GM12878 (cell line): ENCODE results near the gene CBS. TPM values are rescaled to one million over a fixed set of nuclear protein-coding genes. Genes with fewer than 3 reads are reported as not detected.

ENCODE experiments used
- ATAC-seq: fragments of 200-7000 bp; cut with Tn5 transposase; 3 replicates; pipeline ENCODE4 v1.9.1; 2020; ENCODE audit warnings: mild to moderate bottlenecking, moderate library complexity
- BruUV-seq: library from RNA; stranded (reverse); fragments of 400-500 nt; replicated peaks from 2 replicates; lab custom pipeline; 2021; lab: Mats Ljungman, UMichigan
- CTCF ChIA-PET: fragments of 300-600 bp; sonication (Branson Sonifier 250); formaldehyde crosslinking; extraction: SDS; loops from one replicate; lab custom pipeline; 2021; ENCODE audit warnings: inconsistent platforms; lab: Yijun Ruan, JAX
- POLR2A ChIA-PET: fragments of 350-600 bp; formaldehyde crosslinking; extraction: SDS; loops from one replicate; lab custom pipeline; 2021; ENCODE audit warnings: inconsistent platforms; lab: Charles Lee
- RAD21 ChIA-PET: fragments of 300-600 bp; sonication (Branson Sonifier 250); formaldehyde crosslinking; loops from one replicate; lab custom pipeline; 2023; ENCODE audit warnings: antibody characterized with exemption; ENCODE audit not compliant: unreplicated experiment; lab: Charles Lee
- SMC1A ChIA-PET: fragments of 300-600 bp; sonication (Branson Sonifier 250); formaldehyde crosslinking; loops from one replicate; lab custom pipeline; 2023; ENCODE audit not compliant: unreplicated experiment, uncharacterized antibody; lab: Charles Lee
- DNase-seq: peaks from one replicate; pipeline ENCODE4 v3.0.0-alpha.2; 2011; ENCODE audit warnings: low read depth, low spot score
- FAIRE-seq: peaks from 3 replicates; lab custom pipeline; 2011; peaks lifted over from hg19 to GRCh38; lab: Jason Lieb, UNC
- H2AFZ ChIP-seq: 2 replicates; pipeline ENCODE4 v1.6.0; 2011; ENCODE audit warnings: low read depth, low read length, control low read depth; ENCODE audit not compliant: control insufficient read depth
- H3K27ac ChIP-seq: 2 replicates; pipeline ENCODE4 v1.5.1; 2011; ENCODE audit warnings: control low read depth; ENCODE audit not compliant: control insufficient read depth, insufficient read depth
- H3K27me3 ChIP-seq, 2 experiments: replicated peaks in 1 of 2; 2 replicates each; pipeline versions ENCODE4 v1.6.0 to v1.6.1; 2011; ENCODE audit warnings: low read length in 1 of 2; ENCODE audit not compliant: control insufficient read depth in 2 of 2, insufficient read depth in 2 of 2
- H3K36me3 ChIP-seq, 2 experiments: 2 replicates each; pipeline ENCODE4 v1.5.1; 2011; ENCODE audit warnings: low read length in 1 of 2; ENCODE audit not compliant: control insufficient read depth in 2 of 2, insufficient read depth in 2 of 2
- H3K4me1 ChIP-seq: 2 replicates; pipeline ENCODE4 v1.6.1; 2011; ENCODE audit warnings: mild to moderate bottlenecking, low read length, moderate library complexity, mixed read lengths; ENCODE audit not compliant: control insufficient read depth, insufficient read depth
- H3K4me2 ChIP-seq: 2 replicates; pipeline ENCODE4 v1.6.0; 2011; ENCODE audit warnings: control low read depth; ENCODE audit not compliant: control insufficient read depth, insufficient read depth
- H3K4me3 ChIP-seq: fragments of 200-600 bp; sonication (generic); 2 replicates; pipeline ENCODE4 v1.5.1; 2016
- H3K79me2 ChIP-seq: 2 replicates; pipeline ENCODE4 v1.6.0; 2011; ENCODE audit warnings: low read length; ENCODE audit not compliant: control insufficient read depth, insufficient read depth
- H3K9ac ChIP-seq: 2 replicates; pipeline ENCODE4 v1.8.0; 2011; ENCODE audit warnings: low read length, control low read depth, mixed read lengths; ENCODE audit not compliant: control insufficient read depth, insufficient read depth
- H3K9me3 ChIP-seq: replicated peaks from 3 replicates; pipeline ENCODE4 v1.5.1; 2011; ENCODE audit warnings: mild to moderate bottlenecking, low read length; ENCODE audit not compliant: control insufficient read depth, insufficient read depth
- H4K20me1 ChIP-seq: 2 replicates; pipeline ENCODE4 v1.6.0; 2011; ENCODE audit not compliant: control insufficient read depth, insufficient read depth
- ASH2L ChIP-seq: fragments of 300-600, 200-600 bp; sonication (generic); IDR thresholded peaks from 2 replicates; pipeline ENCODE4 v1.6.1; 2017; ENCODE audit warnings: low read depth, mild to moderate bottlenecking, borderline replicate concordance
- POLR2A ChIP-seq: IDR thresholded peaks from 2 replicates; pipeline ENCODE4 v1.6.1; 2011; ENCODE audit warnings: low read depth, mild to moderate bottlenecking, low read length
- WGBS: methylation state at CpG from one replicate; pipeline ENCODE4 v1.1.6; 2016; ENCODE audit warnings: low lambda C conversion rate; ENCODE audit not compliant: insufficient replicate concordance, insufficient coverage; ENCODE audit errors: missing lambda C conversion rate; 5-methylcytosine and 5-hydroxymethylcytosine counted together
- in situ Hi-C: fragments of 300-500 bp; cut with MboI; formaldehyde crosslinking; loops from 9 replicates; pipeline ENCODE4 v1.14.3; 2018; ENCODE audit warnings: mixed read lengths
- intact Hi-C: fragments of 100-400 bp; cut with micrococcal nuclease; formaldehyde crosslinking; loops from one replicate; pipeline ENCODE4 v1.14.2; 2022; ENCODE audit not compliant: unreplicated experiment
- polyA plus RNA-seq, 11 experiments: library from polyadenylated mRNA; depleted of rRNA in 4 of 11; unstranded in 6 of 11; stranded (reverse) in 5 of 11; fragments of >200 nt; fragmentation: Nextera tagmentation in 4 of 11; fragmentation: Illumina TruSeq in 1 of 11; extraction: Ambion mirVana in 4 of 11; extraction: Trizol in 1 of 11; gene quantifications; 1 replicate in 1 of 11; 2 replicates in 10 of 11; pipeline versions ENCODE4 v1.2.1 to v1.2.3, GENCODE V29; 2011 to 2016; ENCODE audit warnings: inconsistent platforms in 2 of 11, missing spikeins in 2 of 11, low read depth in 1 of 11
- total RNA-seq, 4 experiments: library from RNA; depleted of rRNA in 3 of 4; stranded (reverse); fragments of >200 nt in 3 of 4; fragmentation: Illumina TruSeq in 1 of 4; extraction: Trizol in 1 of 4; gene quantifications; 2 replicates each; pipeline versions ENCODE4 v1.2.1 to v1.2.3, GENCODE V29; 2013 to 2021
- TF ChIP-seq, protein P1 (sequence below): IDR thresholded peaks from 2 replicates; pipeline ENCODE4 v1.6.1; 2012; ENCODE audit warnings: improper control_type of control experiment, low read depth, low read length; ENCODE audit not compliant: insufficient replicate concordance

The CBS gene
- total and polyA plus RNA-seq, 10 of the 15 experiments (the other 5 are each of a cell fraction or from before 2014, with no cell fraction given) = 0.10 to 4.4 (median 2.0) TPM

DNA sequence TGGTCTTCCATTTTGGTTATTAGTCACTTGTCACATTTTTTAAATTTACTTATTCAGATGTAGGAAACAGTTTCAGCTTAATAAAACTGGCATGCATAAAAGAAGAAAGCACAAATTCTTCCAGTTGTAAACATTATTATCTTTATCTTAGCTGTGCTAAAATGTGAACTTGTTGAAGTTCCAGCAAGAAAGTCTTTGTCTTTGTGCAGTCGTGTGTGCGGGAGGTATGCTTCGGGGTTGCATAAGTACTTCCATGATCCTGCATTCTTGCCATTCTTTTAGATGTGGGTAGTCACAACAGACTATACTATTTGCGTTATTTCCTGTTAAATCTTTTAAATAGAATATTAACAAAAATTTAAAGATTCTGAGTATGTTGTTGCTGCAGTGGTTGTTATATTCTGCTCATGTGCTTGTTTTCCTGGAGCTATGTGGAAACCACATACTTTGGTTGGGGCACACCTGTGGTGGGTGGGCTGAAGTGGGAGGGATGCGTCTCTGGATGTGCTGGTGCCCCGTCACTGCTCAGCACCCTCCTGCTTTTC lies 49.9 kb downstream of the CBS start:
- FAIRE-seq = no peak
- no peak overlapping the region for H3K27ac ChIP-seq
- H3K4me3 ChIP-seq = no peak overlapping the region
- intact Hi-C loops (no loop called here), in situ Hi-C loops (no loop called here)
- H4K20me1 ChIP-seq = no peaks in the 10 kb centered on the region
- H3K36me3 ChIP-seq = peaks cover 4 to 7% of the 10 kb centered on the region in 2 experiments; a peak in 3 of 4 replicates
- H3K4me2 ChIP-seq = no peak overlapping the region
- H3K27me3 ChIP-seq = no peaks in the 10 kb centered on the region
- no peak overlapping the region for H3K9ac ChIP-seq
- ChIA-PET CTCF (no interaction called here), RAD21 (no interaction called here), POLR2A (no interaction called here), SMC1A (interaction anchor here (1.5 kb wide), 1 partner anchor 48 kb away, joined by 4 read pairs; no protein-coding TSS in a partner anchor)
- WGBS = over 99% methylated on average over 6 of the region's 6 CpGs
- BruUV-seq = no TSS peak
- no peak for DNase-seq
- TF ChIP-seq, protein P1, sequence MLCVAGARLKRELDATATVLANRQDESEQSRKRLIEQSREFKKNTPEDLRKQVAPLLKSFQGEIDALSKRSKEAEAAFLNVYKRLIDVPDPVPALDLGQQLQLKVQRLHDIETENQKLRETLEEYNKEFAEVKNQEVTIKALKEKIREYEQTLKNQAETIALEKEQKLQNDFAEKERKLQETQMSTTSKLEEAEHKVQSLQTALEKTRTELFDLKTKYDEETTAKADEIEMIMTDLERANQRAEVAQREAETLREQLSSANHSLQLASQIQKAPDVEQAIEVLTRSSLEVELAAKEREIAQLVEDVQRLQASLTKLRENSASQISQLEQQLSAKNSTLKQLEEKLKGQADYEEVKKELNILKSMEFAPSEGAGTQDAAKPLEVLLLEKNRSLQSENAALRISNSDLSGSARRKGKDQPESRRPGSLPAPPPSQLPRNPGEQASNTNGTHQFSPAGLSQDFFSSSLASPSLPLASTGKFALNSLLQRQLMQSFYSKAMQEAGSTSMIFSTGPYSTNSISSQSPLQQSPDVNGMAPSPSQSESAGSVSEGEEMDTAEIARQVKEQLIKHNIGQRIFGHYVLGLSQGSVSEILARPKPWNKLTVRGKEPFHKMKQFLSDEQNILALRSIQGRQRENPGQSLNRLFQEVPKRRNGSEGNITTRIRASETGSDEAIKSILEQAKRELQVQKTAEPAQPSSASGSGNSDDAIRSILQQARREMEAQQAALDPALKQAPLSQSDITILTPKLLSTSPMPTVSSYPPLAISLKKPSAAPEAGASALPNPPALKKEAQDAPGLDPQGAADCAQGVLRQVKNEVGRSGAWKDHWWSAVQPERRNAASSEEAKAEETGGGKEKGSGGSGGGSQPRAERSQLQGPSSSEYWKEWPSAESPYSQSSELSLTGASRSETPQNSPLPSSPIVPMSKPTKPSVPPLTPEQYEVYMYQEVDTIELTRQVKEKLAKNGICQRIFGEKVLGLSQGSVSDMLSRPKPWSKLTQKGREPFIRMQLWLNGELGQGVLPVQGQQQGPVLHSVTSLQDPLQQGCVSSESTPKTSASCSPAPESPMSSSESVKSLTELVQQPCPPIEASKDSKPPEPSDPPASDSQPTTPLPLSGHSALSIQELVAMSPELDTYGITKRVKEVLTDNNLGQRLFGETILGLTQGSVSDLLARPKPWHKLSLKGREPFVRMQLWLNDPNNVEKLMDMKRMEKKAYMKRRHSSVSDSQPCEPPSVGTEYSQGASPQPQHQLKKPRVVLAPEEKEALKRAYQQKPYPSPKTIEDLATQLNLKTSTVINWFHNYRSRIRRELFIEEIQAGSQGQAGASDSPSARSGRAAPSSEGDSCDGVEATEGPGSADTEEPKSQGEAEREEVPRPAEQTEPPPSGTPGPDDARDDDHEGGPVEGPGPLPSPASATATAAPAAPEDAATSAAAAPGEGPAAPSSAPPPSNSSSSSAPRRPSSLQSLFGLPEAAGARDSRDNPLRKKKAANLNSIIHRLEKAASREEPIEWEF = no peak
- TF ChIP-seq POLR2A (no peak), ASH2L (no peak)
- H3K4me1 ChIP-seq = no peaks in the 10 kb centered on the region
- ATAC-seq = no peak
- H2AFZ ChIP-seq = no peak overlapping the region
- no peaks in the 10 kb centered on the region for H3K79me2 ChIP-seq
- no peaks in the 10 kb centered on the region for H3K9me3 ChIP-seq
